T-helper 17 cell (primary cell): ENCODE data around the gene STX18. TPM values are rescaled to one million over a fixed set of nuclear protein-coding genes. Genes with fewer than 3 reads are reported as not detected.

ENCODE experiments used
- ATAC-seq: fragments of 150-1000 bp; cut with Tn5 transposase; 2 replicates; pipeline ENCODE4 v1.10.0; 2021; ENCODE audit warnings: mild to moderate bottlenecking, moderate library complexity
- DNase-seq, 3 donors: peaks; one replicate each; pipeline versions ENCODE4 v3.0.0 to v3.0.0-alpha.2; 2020 to 2021
- H3K9me3 ChIP-seq: one replicate; pipeline ENCODE4 v1.7.0; 2013; ENCODE audit warnings: low read length, mild to moderate bottlenecking; ENCODE audit not compliant: control insufficient read depth, poor library complexity, severe bottlenecking
- H3K27ac Mint-ChIP-seq: one replicate; pipeline ENCODE4 v1.8.0; 2022; ENCODE audit warnings: mild to moderate bottlenecking, moderate library complexity, mixed read lengths
- H3K27me3 Mint-ChIP-seq: one replicate; pipeline ENCODE4 v1.8.0; 2022; ENCODE audit warnings: mixed read lengths
- H3K36me3 Mint-ChIP-seq: one replicate; pipeline ENCODE4 v1.8.0; 2022; ENCODE audit warnings: low read depth, mixed read lengths
- H3K4me1 Mint-ChIP-seq: one replicate; pipeline ENCODE4 v1.8.0; 2022; ENCODE audit warnings: mild to moderate bottlenecking, mixed read lengths
- H3K4me3 Mint-ChIP-seq: one replicate; pipeline ENCODE4 v1.8.0; 2022; ENCODE audit warnings: mild to moderate bottlenecking, moderate library complexity, mixed read lengths
- total RNA-seq, 4 donors: library from RNA in 2 of 4; stranded (reverse) in 2 of 4; gene quantifications; one replicate each; pipeline ENCODE4 v1.2.3 and lab custom pipeline; 2022 to 2026

The STX18 gene
- total RNA-seq, 2 donors from 2014 or later: 21.7 to 27.8 TPM

DNA sequence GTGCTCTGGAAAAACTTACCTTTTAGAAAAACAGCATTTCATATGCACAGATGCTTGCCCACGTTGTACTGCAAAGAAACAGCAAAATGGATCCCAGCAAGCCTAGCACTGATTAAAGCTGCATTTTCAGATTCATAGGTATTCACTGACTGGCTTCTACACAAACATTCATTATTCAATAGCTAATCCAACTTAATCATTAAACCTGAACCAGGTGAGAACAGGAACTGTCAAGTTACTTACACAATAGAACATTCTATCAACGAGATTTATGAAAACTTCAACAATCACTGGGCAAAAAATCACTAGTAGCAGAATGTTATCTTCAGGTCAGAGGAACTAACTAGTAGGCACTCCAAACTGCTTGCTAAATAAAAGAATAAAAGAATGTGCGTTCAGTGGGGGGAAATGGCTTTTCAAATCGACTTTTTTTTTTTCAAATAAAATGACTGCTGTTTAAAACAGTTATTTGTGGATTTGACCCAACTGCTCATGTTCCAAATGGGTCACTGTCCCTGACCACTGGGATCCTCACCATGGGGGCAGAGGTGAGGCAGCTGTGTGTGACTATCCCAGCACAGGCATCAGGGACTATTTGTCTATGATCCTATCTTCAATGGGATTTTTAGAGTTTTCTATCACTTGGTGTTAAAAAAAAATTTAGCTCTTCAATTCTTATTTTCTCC is 42.3 kb downstream of the STX18 start:
- H3K36me3 Mint-ChIP-seq: no peaks in the 10 kb centered on the region
- no peak overlapping the region for H3K4me3 Mint-ChIP-seq
- no peaks in the 10 kb centered on the region for H3K9me3 ChIP-seq
- no peaks in the 10 kb centered on the region for H3K27me3 Mint-ChIP-seq
- ATAC-seq: no peak
- no peak overlapping the region for H3K27ac Mint-ChIP-seq
- DNase-seq: no peak
- H3K4me1 Mint-ChIP-seq: peaks cover 14% of the 10 kb centered on the region

DNA sequence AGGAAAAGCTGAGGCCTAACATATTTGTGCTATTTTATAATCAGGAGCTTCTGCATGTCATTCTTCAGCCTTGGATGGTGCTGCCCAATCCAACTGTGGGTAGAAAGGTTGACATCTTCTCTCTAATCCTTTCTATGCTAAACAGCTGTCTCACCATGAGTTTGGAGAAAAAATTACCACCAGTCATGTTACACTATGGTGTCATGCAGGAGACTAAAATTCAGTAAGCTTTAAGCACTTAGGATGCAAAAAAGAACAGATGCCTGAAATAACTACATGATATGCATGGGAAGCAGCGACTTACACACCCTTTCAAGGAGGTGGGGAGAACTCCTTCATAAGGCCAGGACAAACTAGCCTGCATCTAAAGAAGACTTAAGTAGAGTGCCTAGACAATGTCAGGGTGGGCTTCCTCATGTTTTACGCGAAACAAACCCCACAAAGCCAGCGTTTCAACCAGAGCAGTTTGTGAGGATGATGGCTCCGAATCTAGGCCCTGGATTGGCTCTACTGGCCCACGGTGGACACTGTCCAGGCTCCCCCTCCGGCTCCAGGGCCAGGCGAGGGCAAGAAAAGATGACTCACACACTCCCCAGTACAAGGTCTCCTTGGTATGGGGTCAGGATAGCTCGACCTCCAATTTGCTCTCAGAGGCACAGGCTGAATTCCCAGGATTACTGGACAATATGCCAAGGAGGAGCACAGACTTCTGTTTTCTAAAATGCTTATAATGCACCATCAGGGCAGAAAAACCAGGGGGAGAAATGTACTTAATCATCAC is 45.1 kb downstream of the STX18 start:
- Mint-ChIP-seq H3K4me3 (no peak overlapping the region), H3K27me3 (no peaks in the 10 kb centered on the region), H3K4me1 (peaks cover 14% of the 10 kb centered on the region), H3K27ac (no peak overlapping the region), H3K36me3 (no peaks in the 10 kb centered on the region)
- no peaks in the 10 kb centered on the region for H3K9me3 ChIP-seq
- DNase-seq (no peak), ATAC-seq (no peak)

DNA sequence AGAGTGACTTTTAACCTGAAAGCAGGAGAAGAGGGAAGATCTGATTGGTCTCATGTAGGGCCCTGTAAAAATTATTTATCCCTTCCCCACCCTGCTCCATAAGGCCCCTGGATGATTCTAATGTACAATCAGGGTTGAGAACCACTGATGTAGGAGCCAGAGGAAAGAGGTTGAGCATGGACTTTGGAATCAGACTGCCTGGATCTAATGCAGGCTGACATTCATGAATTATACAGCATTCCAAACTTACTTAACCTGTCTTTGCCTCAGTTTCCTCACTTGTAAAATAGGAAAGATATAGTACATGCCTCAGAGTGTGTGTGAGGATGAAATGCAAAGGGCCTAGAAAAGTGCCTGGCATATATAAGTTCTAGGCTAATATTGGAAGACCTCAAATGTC is 47.0 kb downstream of the STX18 start:
- Mint-ChIP-seq H3K36me3 (no peaks in the 10 kb centered on the region), H3K27ac (no peak overlapping the region), H3K4me1 (peaks cover 14% of the 10 kb centered on the region), H3K4me3 (no peak overlapping the region), H3K27me3 (no peaks in the 10 kb centered on the region)
- no peaks in the 10 kb centered on the region for H3K9me3 ChIP-seq
- ATAC-seq (no peak), DNase-seq (no peak)

DNA sequence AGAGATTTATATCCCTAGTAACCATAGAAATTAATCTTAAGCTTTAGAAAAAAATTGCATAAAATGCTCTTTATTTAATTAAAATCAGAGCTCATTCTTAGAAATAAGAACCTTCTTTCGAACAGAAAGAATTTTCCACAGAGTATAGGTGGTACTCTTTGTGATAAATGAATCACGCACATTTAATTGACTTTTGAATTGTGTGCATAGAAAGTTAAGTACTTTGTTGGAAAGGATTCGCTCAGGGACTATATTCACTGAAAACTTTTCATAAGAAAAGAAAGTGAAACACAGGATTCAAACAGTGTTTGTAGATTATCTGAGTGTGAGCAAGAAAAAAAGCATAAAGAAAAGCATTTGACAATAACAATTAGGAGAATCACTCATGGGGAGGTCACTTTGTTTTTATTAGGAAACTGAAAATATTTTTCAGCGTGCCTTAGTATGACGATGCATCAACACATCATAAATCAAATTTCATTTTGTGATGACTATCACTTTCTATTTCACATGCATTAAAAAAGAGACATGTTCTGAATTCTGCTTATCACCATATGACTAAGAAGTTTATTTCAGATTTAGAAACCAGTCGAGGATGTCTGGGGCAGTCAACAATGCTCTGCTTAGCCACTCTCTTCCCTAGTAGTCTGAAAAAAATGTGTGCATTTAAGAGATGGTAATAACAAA is 49.5 kb downstream of the STX18 start:
- H3K9me3 ChIP-seq: no peaks in the 10 kb centered on the region
- ATAC-seq (no peak), DNase-seq (no peak)
- Mint-ChIP-seq H3K4me3 (peak overlapping the region; percentile 82), H3K27ac (peak overlapping the region; percentile 66), H3K4me1 (peaks cover 11% of the 10 kb centered on the region), H3K36me3 (no peaks in the 10 kb centered on the region), H3K27me3 (no peaks in the 10 kb centered on the region)

DNA sequence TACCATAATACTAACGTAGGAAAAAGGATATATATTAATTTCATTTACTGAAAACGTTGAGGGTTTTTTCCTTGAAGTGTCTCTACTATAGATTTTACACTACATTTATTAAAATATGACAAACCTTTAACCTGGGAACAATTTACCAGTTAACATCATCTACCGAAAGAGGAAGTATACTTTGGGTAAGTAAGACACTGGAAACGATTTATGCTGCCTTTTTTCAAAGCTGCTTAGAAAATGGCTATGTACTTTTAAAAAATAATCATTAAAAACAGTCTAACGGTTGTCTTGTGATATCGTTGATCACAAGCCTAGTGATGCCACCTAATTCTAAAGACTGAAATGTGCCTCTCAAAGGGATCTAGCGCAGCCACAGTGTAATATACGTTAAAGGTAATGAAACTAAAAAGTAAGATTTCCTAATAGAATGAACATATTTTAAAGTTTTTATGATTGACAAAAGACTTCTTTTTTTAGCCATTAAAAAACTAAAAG is 50.4 kb downstream of the STX18 start:
- DNase-seq (no peak), ATAC-seq (no peak)
- no peaks in the 10 kb centered on the region for H3K27me3 Mint-ChIP-seq
- no peak overlapping the region for H3K27ac Mint-ChIP-seq
- peaks cover 11% of the 10 kb centered on the region for H3K4me1 Mint-ChIP-seq
- H3K36me3 Mint-ChIP-seq: no peaks in the 10 kb centered on the region
- H3K4me3 Mint-ChIP-seq: no peak overlapping the region
- H3K9me3 ChIP-seq: no peaks in the 10 kb centered on the region

DNA sequence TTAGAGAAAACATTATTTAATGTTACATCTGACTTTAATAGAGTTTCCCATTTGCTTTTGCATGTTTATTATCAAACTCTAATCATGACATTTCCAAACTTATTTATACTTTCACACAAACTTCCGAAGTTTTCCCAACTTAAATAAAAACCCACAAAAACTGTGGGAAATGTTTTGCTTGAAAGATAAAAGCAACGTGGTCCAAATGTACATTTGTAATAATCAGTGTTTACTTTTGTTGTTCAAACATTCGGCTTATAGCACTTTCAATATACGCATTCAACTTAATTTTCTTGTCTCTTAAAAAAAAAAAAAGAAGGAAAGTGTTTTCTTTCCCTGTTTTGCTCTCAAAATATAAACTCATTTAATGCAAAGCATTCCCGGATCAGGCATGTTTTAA is 51.0 kb downstream of the STX18 start:
- Mint-ChIP-seq H3K4me3 (no peak overlapping the region), H3K27ac (no peak overlapping the region), H3K4me1 (peaks cover 12% of the 10 kb centered on the region), H3K27me3 (no peaks in the 10 kb centered on the region), H3K36me3 (no peaks in the 10 kb centered on the region)
- H3K9me3 ChIP-seq: no peaks in the 10 kb centered on the region
- DNase-seq: no peak
- no peak for ATAC-seq

DNA sequence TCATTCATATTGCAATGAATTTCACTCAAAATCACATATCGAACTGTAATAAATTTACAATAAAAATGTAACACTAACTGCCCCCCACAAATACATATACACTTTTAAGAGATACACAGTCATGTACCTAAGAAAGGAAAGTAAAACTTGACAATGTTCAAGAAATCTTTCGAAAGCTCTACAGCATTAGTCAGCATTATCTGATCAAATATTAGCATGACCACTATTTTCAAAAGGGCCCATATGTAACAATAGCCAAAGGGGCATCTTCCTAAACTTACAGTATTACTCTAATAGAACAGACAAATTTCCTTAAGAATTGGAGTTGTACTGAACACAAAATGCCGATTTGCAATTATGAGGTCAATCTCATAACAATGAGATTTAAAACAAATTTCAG is 51.8 kb downstream of the STX18 start:
- ATAC-seq: no peak

DNA sequence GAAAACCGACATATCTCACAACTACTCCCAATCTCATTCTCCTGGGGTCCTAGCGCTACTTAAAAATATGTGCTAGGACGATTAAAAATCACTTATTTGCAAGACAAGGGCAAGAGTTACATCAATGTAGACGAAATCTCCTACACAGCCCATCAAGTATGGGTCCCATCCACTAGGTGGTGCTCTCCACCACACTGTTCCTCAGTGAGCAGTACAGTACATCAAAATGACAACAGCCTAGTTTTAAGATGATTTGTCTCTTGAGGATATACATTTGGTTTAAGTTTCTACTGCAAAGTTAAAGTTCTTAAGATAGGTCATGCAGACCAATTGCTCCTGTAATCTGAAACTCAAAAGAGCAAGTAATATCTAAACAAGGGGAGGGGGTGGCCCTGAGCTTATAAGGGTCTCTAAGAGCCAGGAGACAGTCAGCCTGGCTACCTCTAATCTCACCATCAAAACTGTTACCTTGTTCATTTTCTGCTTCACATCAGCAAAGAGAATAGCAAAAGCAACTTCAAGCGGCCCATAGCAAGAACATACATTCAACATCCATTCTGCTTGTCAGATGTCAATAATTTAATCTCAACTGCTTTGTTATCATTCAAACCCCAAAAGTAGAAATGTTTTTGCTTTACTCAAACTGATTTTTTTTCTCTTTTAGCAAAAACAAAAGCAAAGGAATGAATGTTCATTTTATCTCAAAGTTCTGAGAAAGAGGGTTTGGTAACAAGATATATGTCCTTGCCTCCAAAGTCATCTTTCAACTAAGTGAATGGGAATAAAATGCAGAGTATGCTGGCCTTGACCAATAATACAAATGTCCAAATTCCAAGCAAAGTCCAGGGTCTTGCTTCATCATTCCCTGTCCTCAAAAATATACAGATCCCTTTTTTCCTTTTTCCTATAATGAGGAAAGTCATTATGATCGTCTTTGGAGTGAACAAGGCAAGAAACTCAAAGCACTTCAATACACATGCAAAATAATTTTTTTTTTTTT is 53.1 kb downstream of the STX18 start:
- DNase-seq: peak; percentile 34 to 61 (median 43)
- no peak overlapping the region for H3K4me3 Mint-ChIP-seq
- no peaks in the 10 kb centered on the region for H3K27me3 Mint-ChIP-seq
- peaks cover 8% of the 10 kb centered on the region for H3K4me1 Mint-ChIP-seq
- ATAC-seq: peak; percentile 99
- H3K27ac Mint-ChIP-seq: no peak overlapping the region
- no peaks in the 10 kb centered on the region for H3K36me3 Mint-ChIP-seq
- H3K9me3 ChIP-seq: no peaks in the 10 kb centered on the region

More for the DNA sequence above, 51.8 kb downstream of the STX18 start:
- DNase-seq: no peak
- no peaks in the 10 kb centered on the region for H3K9me3 ChIP-seq
- peaks cover 11% of the 10 kb centered on the region for H3K4me1 Mint-ChIP-seq
- no peaks in the 10 kb centered on the region for H3K27me3 Mint-ChIP-seq
- H3K27ac Mint-ChIP-seq: no peak overlapping the region
- H3K4me3 Mint-ChIP-seq: no peak overlapping the region
- no peaks in the 10 kb centered on the region for H3K36me3 Mint-ChIP-seq

DNA sequence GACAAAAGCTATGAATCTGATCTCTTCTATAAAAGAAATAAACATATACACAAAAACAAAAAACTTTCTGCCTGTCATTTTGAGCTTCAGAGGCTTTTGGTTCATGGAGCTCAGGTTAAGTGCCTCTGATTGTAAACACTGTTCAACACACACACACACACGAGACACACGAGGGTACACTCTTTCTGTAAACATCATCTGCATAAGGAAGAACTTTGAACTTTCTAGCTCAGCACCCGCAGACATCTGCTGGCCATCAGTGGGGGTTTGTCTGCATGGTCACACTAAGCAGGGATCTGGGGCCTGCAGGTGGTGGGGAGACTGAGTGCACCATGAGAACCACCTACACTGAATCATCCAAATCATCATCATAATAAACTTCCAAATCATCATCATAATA is 54.9 kb downstream of the STX18 start:
- H3K27ac Mint-ChIP-seq: no peak overlapping the region
- H3K9me3 ChIP-seq: no peaks in the 10 kb centered on the region
- no peak overlapping the region for H3K4me3 Mint-ChIP-seq
- ATAC-seq (no peak), DNase-seq (no peak)
- H3K36me3 Mint-ChIP-seq: peaks cover 1% of the 10 kb centered on the region
- H3K4me1 Mint-ChIP-seq: peaks cover 20% of the 10 kb centered on the region
- H3K27me3 Mint-ChIP-seq: no peaks in the 10 kb centered on the region

DNA sequence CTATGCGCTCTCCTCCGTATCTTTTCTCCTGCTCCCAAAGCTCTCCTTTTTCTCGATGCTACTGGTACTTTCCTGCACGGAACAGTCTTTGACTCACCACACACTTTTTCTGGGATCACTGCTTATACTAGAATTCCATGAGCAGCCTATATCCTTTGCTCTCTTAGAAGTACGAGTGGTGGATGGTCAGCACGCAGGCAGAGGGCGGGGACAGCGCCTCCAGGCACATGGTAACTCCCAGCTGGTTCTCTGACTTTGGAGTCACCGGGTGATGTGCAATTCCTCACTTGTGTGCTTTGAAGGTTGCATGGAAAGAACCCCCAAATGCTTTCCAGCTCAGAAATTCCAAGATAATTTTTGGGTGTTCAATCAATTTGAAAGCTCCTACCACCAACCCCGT is 56.0 kb downstream of the STX18 start:
- H3K4me3 Mint-ChIP-seq: no peak overlapping the region
- ATAC-seq (no peak), DNase-seq (no peak)
- no peak overlapping the region for H3K27ac Mint-ChIP-seq
- no peaks in the 10 kb centered on the region for H3K27me3 Mint-ChIP-seq
- H3K4me1 Mint-ChIP-seq: peaks cover 22% of the 10 kb centered on the region
- H3K36me3 Mint-ChIP-seq: peaks cover 4% of the 10 kb centered on the region
- H3K9me3 ChIP-seq: no peaks in the 10 kb centered on the region

DNA sequence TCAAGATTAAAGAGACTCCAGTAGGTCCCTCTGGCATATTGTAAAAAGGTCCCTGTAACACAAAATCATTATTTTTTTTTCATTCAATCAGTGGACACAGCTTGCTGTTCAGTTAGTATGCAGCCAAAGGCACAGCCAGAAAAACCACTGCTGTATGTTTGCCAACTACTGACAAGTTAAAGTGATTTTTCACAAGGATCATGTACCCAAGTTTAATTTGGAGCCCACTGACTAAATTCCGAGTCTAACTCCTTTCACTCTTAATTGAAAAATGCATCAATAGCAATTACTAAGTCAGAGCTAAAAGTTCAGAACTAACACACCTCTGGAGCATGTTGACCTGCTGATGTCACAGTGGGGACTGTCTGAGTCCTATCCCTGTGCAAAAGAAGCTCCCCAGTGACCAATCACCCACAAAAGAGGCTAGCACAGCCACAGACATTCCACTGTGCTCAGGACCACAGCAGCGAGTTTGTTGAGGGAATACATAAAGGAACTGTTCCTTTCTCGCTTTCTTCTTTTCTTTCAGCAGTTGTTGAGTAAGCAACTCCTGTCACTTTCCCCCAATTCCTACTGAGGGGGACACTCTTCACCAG is 60.4 kb downstream of the STX18 start:
- H3K9me3 ChIP-seq: no peaks in the 10 kb centered on the region
- H3K4me1 Mint-ChIP-seq: peaks cover 30% of the 10 kb centered on the region
- H3K4me3 Mint-ChIP-seq: no peak overlapping the region
- ATAC-seq (no peak), DNase-seq (no peak)
- H3K27me3 Mint-ChIP-seq: no peaks in the 10 kb centered on the region
- peaks cover 8% of the 10 kb centered on the region for H3K36me3 Mint-ChIP-seq
- H3K27ac Mint-ChIP-seq: peak overlapping the region; percentile 74

DNA sequence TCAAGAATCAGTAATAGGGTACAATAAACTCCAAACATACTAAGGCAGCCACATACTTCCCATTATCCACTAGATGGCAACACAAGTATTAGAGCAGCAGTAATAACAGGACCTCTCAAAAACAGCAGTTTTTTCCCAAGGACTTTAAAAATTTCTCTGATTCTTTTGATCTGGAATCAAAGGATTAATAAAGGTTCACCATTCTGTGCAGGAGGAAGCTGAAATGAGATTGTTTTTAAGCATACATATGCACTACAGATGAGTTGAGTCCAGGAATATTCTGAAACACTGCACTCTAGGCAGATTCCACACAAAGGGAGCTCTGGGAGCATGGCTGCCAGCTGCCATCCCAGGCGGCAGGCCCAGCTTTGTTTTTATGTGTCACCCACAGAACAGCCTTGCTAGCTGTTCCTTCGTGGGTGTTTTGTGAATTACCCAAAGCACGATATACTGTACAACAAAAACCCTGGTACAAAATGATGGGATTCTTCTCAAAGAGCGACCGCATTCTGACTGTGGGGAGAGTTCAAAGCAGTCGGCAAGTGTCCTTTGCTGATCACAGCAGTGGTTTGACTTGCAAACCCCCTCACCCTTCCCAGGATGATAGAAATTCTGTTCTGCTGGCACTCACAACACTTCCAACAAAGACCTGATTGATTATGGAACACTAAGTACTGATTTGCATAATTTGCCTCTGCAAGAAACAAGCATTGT is 61.0 kb downstream of the STX18 start:
- no peak overlapping the region for H3K4me3 Mint-ChIP-seq
- H3K4me1 Mint-ChIP-seq: peaks cover 29% of the 10 kb centered on the region
- H3K27me3 Mint-ChIP-seq: no peaks in the 10 kb centered on the region
- no peak for ATAC-seq
- H3K36me3 Mint-ChIP-seq: peaks cover 8% of the 10 kb centered on the region
- no peaks in the 10 kb centered on the region for H3K9me3 ChIP-seq
- peak overlapping the region; percentile 39 for H3K27ac Mint-ChIP-seq
- DNase-seq: no peak
